Stimulated activated CD8-positive, alpha-beta memory T cell treated with anti-CD3 and anti-CD28 coated beads, Interleukin-12 subunit alpha, Interleukin-12 subunit beta, amount 100 ng/mL, for 24 hours (primary cell): Measurements from ENCODE around the gene AGXT2.
A peak's percentile ranks its signal among the peaks of the same experiment; 100 is the strongest.

Experiments
- DNase-seq: peaks from one replicate; pipeline ENCODE4 v3.0.0-alpha.2; 2020; ENCODE audit errors: extremely low read depth

The AGXT2 gene

GRCh38 chr5:35047785-35048404 is at the start of gene AGXT2:
Gene AGXT2 (minus strand): TSS chr5:35047949. CDS start chr5:35047892, 57 bp downstream.
- DNase-seq, result no peak

GRCh38 chr5:35096932-35097331 is 49.2 kb upstream of the AGXT2 start:
- DNase-seq, result no peak

GRCh38 chr5:35096216-35096615 is 48.5 kb upstream of the AGXT2 start:
- DNase-seq, result no peak

GRCh38 chr5:35095366-35095765 is 47.6 kb upstream of the AGXT2 start:
- no peak for DNase-seq

DNA sequence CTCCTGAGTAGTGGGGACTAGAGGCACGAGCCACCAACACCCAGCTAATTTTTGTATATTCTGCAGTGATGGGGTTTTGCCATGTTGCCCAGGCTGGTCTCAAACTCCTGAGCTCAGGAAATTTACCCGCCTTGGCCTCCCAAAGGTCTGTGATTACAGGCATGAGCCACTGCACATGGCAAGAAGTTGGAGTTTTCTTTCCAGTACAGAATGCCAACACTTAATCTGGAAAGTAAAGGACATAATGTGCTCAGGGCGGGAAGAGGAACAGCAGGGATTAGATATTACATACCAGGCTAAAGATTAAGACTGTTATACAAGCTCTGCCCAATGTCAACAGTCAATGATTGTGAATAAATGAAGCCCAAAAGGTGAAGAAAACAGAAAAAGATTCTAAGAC is 47.2 kb upstream of the AGXT2 start:
- no peak for DNase-seq

DNA sequence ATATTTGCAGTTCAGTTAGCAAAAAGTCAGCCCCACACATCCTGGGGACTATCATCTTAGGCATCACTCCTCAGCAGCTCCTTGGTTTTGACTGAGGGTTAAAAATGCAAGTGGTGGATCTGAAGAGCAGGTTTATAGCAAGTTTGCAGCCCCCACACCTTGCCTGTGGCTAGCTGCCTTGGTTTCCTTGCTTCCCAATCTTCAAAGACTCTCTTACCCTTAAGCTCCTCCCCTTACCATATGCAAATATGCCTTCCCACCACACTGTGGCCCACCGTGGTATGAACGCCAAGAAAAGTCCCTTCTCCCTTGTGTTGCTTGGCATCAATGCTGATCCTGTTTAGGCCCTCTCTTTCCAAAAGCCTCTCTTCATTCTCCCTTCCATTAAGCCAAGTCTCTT is 45.0 kb upstream of the AGXT2 start:
- DNase-seq, result no peak

DNA sequence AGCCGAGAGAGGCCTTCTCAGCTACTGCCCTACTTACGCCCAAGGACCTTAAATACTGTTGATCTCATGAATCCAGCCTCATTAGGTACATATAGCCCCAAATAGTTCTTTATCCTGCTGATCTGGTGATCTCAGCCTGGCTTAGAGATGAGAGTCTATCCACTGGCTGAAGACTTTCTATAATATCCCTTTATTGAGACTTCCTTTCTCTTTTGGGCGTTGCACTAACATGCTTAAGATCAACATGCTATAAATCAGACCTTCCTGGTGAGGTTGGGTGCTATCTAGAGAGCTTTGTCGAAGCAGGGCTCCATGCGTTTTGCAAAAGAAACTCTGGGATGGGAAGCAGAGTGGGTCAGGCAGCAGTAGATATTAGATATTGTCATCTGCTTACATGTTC is 44.0 kb upstream of the AGXT2 start:
- no peak for DNase-seq

DNA sequence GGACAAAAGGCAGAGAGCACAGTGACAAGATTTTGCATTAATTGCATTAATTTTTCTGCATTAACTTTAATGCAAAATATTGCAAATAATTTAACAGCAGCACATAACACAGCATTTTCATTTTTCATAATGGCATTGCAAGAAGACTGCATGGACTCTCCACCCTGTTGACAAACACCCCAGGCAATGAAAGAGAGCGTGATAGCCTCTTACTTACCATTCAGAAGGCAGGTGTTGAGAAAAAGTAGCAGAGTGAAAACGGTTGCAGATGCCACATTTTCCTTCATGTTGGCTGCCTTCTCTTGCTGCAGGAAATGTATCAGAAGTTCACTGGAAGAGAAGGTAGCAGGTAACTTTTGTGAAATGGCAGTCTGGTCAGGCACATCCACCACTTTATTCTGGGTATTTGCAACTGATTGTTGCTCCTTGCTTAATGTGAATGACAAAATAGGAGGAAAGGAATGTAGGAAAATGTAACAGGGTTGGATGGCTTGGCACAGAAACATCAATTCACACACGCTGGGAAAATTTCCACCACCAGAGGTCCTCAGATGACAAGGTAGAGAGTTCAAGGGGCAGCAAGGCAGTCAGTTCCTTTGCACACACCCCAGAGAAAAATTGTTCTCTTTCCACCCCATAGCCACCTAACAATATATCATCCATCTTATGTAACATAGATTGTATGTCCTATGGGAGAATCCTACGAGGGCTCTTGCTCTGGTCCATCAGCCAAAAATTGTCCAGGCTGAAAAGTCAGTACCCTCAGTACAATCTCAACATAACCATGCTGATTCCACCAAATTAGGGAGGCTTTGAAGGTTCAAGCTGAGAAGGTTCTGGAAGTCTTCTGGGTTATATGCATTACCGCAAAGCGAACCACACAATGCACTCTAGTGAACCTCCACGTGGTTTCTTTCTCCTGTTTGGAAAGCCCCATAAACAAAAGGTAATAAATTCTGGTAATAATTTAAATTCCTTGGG is 41.9 kb upstream of the AGXT2 start:
- peak; percentile 10 for DNase-seq

- DNase-seq, result no peak
Observed at GRCh38 chr5:35087991-35088390, 40.2 kb upstream of the AGXT2 start.

- DNase-seq, result no peak
Observed at GRCh38 chr5:35083150-35083549, 35.4 kb upstream of the AGXT2 start.

- no peak for DNase-seq
Observed at GRCh38 chr5:35082530-35082929, 34.8 kb upstream of the AGXT2 start.

- DNase-seq, result no peak
Observed at GRCh38 chr5:35081134-35081533, 33.4 kb upstream of the AGXT2 start.

- no peak for DNase-seq
Observed at GRCh38 chr5:35073160-35073559, 25.4 kb upstream of the AGXT2 start.

- DNase-seq, result no peak
Observed at GRCh38 chr5:35069188-35069587, 21.4 kb upstream of the AGXT2 start.

GRCh38 chr5:35067985-35068384 is 20.2 kb upstream of the AGXT2 start:
- DNase-seq, result no peak

- DNase-seq, result no peak
Observed at GRCh38 chr5:35066260-35066795, 18.6 kb upstream of the AGXT2 start.

DNA sequence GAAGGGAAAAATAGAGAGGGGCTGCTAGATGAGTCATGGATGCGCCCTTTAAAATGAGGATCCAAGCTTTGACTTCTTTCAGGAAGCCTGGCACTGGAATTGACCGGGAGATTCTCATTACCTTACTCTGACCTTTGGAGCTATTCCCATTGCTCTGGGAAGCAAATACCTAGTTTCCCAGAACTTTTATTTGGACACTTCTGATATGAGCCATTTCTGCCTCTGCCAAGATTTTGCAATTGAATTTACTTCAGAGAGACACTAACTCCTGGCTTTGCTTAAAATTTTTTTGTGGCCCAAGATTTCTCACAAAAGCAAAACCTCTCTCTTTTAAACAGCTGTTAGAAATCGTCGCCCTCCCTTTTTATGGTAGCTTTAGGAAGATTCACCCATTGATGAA is 15.7 kb upstream of the AGXT2 start:
- DNase-seq, result no peak

DNA sequence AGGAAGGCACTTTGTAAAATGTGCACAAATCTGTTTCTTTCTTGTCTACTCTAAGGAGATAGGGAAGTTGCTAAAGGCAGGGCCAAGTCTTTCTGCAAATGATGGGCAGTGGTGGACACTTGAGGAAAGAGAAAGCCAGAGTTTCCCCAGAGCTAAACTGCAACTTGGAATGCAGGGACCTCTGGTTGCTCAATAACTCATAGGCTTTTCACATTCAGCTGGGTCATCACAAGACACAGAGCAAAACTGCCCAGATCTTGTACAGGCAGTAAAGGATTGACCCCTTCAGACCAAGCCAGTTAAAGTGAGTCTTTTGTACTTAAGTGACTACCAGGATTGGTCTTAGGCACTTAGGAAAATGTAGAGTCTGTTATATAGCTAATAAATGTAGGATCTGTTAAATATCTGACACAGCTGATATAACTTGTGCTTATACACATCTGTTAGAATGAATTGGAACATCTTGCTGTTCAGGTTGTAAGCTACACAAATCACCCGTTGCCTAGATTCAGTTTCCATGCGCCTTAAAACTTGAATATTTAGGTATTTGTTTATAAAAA is 13.5 kb upstream of the AGXT2 start:
- no peak for DNase-seq

GRCh38 chr5:35060236-35060635 is 12.5 kb upstream of the AGXT2 start:
- DNase-seq, result no peak

- no peak for DNase-seq
Observed at GRCh38 chr5:35059251-35059650, 11.5 kb upstream of the AGXT2 start.

GRCh38 chr5:35058374-35058788 is 10.6 kb upstream of the AGXT2 start:
- no peak for DNase-seq

DNA sequence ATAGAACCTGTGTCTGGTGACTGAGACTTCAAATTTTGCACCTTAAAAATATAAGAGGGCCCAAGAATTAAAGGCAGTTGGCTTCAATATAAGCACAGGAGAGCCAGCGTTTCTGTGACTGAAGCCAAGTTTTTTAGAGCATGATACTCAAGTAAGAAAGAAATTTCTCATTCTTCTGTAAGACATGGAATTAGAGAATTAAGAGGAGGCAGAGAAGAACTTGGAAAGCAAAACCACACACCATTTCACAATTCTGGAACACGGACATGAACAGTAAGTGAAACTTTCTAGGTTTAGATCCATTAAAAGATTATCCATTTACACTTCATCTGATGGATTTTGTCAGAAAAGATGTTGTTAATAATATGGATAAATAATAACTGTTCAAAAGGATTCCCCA is 8.9 kb upstream of the AGXT2 start:
- no peak for DNase-seq

GRCh38 chr5:35052838-35053237 is 5.1 kb upstream of the AGXT2 start:
- DNase-seq, result no peak
